Glomerular visceral epithelial cell (primary cell): ENCODE measurements around the gene U2AF1L4.

Experiments used
- DNase-seq: peaks from one replicate; pipeline ENCODE4 v3.0.0-alpha.2; 2016; ENCODE audit errors: extremely low spot score

The U2AF1L4 gene

GRCh38 chr19:35745328-35746086, at the start of gene U2AF1L4, which contains the start of gene PSENEN:
TSS of gene U2AF1L4 (minus strand) at chr19:35745418. CDS start at chr19:35745391, 27 bp downstream.
TSS of gene PSENEN (plus strand) at chr19:35745651. CDS start at chr19:35745931, 280 bp downstream.
- DNase-seq: peak; percentile 100

- no peak for DNase-seq
These were observed 48.4 kb upstream of the U2AF1L4 start for GRCh38 chr19:35793381-35794165.

GRCh38 chr19:35792888-35793287, 47.7 kb upstream of the U2AF1L4 start:
- no peak for DNase-seq

GRCh38 chr19:35792312-35792711, 47.1 kb upstream of the U2AF1L4 start:
- no peak for DNase-seq

GRCh38 chr19:35791814-35792279, 46.6 kb upstream of the U2AF1L4 start:
- no peak for DNase-seq

- DNase-seq: no peak
These were observed 46.0 kb upstream of the U2AF1L4 start for GRCh38 chr19:35790981-35791813.

GRCh38 chr19:35789978-35790944, 45.0 kb upstream of the U2AF1L4 start:
- DNase-seq: no peak

- no peak for DNase-seq
These were observed 44.2 kb upstream of the U2AF1L4 start for GRCh38 chr19:35789195-35789977.

- DNase-seq: no peak
These were observed 43.2 kb upstream of the U2AF1L4 start for GRCh38 chr19:35788205-35788960.

- no peak for DNase-seq
These were observed 42.1 kb upstream of the U2AF1L4 start for GRCh38 chr19:35787227-35787799.

GRCh38 chr19:35786299-35787160, 41.3 kb upstream of the U2AF1L4 start:
- DNase-seq: no peak

GRCh38 chr19:35785339-35785627, 40.1 kb upstream of the U2AF1L4 start:
- DNase-seq: no peak

GRCh38 chr19:35784503-35785338, 39.5 kb upstream of the U2AF1L4 start:
- DNase-seq: no peak

- DNase-seq: no peak
These were observed 38.5 kb upstream of the U2AF1L4 start for GRCh38 chr19:35783469-35784434.

- DNase-seq: no peak
These were observed 37.4 kb upstream of the U2AF1L4 start for GRCh38 chr19:35782589-35782988.

GRCh38 chr19:35781650-35782049, 36.4 kb upstream of the U2AF1L4 start:
- DNase-seq: no peak
